Muscle layer of colon (tissue), 2 donors: ENCODE measurements around the gene ANKRD40.
"Not testable (repeated sequence)": the region's sequence is repeated elsewhere in the genome, so short reads cannot be mapped to it uniquely, and the experiment has no call there.

ENCODE experiments used
- H3K27ac ChIP-seq: one replicate; pipeline ENCODE4 v1.7.0; 2013; ENCODE audit warnings: low read depth, mild to moderate bottlenecking, low read length, moderate library complexity
- H3K27me3 ChIP-seq, 2 donors: one replicate each; pipeline ENCODE4 v1.7.0; 2013; ENCODE audit warnings: low read length in 2 of 2, mild to moderate bottlenecking in 2 of 2; ENCODE audit not compliant: insufficient read depth in 2 of 2, control insufficient read depth in 1 of 2
- H3K36me3 ChIP-seq: one replicate; pipeline ENCODE4 v1.7.0; 2013; ENCODE audit warnings: mild to moderate bottlenecking, low read length; ENCODE audit not compliant: insufficient read depth
- H3K4me1 ChIP-seq: one replicate; pipeline ENCODE4 v1.7.0; 2013; ENCODE audit warnings: mild to moderate bottlenecking, low read length; ENCODE audit not compliant: insufficient read depth
- H3K4me3 ChIP-seq, 2 donors: one replicate each; pipeline ENCODE4 v1.7.0; 2013; ENCODE audit warnings: low read length in 2 of 2, low read depth in 1 of 2, mild to moderate bottlenecking in 1 of 2, moderate library complexity in 1 of 2
- H3K9ac ChIP-seq: one replicate; pipeline ENCODE4 v1.7.0; 2013; ENCODE audit warnings: low read length
- H3K9me3 ChIP-seq: one replicate; pipeline ENCODE4 v1.7.0; 2013; ENCODE audit warnings: mild to moderate bottlenecking, low read length
- donor health status: abdominal sarcoma.
- donor health status: Adenocarcinoma of cecum.

ANKRD40 gene

DNA sequence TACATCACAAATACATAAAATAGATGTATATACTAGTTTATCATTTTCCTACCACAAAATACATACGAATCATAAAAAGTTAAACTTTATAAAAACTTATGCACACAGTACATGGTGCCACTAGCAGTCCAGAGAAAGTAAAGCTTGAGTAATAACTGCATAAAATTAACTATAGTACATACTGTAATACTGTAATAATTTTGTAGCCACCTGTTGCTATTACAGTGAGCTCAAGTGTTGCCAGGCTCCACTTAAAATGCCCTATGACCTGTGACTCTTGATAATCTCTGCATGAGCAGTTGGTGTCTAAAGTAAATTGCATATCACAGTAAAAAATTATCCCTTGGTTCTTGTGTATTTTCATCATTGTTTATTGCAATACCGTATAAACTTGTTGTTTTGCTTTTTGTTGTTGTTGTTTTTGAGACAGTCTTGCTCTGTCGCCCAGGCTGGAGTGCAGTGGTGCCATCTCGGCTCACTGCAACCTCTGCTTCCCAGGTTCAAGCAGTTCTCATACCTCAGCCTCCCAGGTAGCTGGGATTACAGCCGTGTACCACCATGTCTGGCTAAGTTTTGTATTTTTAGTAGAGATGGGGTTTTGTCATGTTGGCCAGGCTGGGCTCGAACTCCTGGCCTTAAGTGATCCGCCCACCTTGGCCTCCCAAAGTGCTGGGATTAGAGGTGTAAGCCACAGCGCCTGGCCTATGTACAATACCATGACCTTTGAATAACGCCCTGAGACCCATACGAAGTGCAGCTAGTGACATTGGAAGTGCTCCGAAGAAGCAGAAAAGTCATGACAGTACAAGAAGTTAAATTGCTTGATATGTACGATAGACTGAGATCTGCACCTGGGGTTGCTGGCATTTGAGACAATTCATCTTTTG is 18.3 kb upstream of the ANKRD40 start:
- Histone ChIP-seq H3K9me3 (no peaks in the 10 kb centered on the region), H3K27ac (no peak overlapping the region), H3K4me1 (peaks cover 68% of the 10 kb centered on the region), H3K36me3 (no peaks in the 10 kb centered on the region), H3K9ac (no peak overlapping the region), H3K27me3 (no peaks in the 10 kb centered on the region), H3K4me3 (no peak overlapping the region)

DNA sequence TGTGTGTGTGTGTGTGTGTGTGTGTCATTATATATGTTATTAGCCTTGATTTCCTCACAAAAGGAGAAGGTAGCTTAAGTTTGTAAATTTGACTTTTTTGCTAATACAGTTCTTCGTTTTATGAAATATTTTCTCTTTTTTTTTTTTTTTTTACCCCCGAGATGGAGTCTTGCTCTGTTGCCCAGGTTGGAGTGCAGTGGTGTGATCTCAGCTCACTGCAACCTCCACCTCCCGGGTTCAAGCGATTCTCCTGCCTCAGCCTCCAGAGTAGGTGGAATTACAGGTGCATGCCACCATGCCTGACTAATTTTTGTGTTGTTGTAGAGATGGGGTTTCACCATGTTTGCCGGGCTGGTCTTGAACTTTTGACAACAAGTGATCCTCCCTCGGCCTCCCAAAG is 16.9 kb upstream of the ANKRD40 start:
- H3K4me1 ChIP-seq: peaks cover 59% of the 10 kb centered on the region

GRCh38 chr17:50722746-50723145 is 15.0 kb upstream of the ANKRD40 start:
- Histone ChIP-seq H3K4me3 (no peak overlapping the region), H3K9me3 (no peaks in the 10 kb centered on the region), H3K4me1 (peaks cover 53% of the 10 kb centered on the region), H3K27ac (no peak overlapping the region), H3K27me3 (no peaks in the 10 kb centered on the region), H3K9ac (no peak overlapping the region), H3K36me3 (no peaks in the 10 kb centered on the region)

More for the DNA sequence above, 16.9 kb upstream of the ANKRD40 start:
- not testable (repeated sequence) for H3K4me3 ChIP-seq, H3K9ac ChIP-seq, H3K27ac ChIP-seq, H3K9me3 ChIP-seq, H3K27me3 ChIP-seq, H3K36me3 ChIP-seq

GRCh38 chr17:50721194-50722010 is 13.7 kb upstream of the ANKRD40 start:
- Histone ChIP-seq H3K36me3 (no peaks in the 10 kb centered on the region), H3K9me3 (no peaks in the 10 kb centered on the region), H3K9ac (peak overlapping the region; percentile 93), H3K27me3 (no peaks in the 10 kb centered on the region), H3K4me1 (peaks cover 46% of the 10 kb centered on the region), H3K27ac (no peak overlapping the region), H3K4me3 (peak overlapping the region; percentile 73 to 93)

DNA sequence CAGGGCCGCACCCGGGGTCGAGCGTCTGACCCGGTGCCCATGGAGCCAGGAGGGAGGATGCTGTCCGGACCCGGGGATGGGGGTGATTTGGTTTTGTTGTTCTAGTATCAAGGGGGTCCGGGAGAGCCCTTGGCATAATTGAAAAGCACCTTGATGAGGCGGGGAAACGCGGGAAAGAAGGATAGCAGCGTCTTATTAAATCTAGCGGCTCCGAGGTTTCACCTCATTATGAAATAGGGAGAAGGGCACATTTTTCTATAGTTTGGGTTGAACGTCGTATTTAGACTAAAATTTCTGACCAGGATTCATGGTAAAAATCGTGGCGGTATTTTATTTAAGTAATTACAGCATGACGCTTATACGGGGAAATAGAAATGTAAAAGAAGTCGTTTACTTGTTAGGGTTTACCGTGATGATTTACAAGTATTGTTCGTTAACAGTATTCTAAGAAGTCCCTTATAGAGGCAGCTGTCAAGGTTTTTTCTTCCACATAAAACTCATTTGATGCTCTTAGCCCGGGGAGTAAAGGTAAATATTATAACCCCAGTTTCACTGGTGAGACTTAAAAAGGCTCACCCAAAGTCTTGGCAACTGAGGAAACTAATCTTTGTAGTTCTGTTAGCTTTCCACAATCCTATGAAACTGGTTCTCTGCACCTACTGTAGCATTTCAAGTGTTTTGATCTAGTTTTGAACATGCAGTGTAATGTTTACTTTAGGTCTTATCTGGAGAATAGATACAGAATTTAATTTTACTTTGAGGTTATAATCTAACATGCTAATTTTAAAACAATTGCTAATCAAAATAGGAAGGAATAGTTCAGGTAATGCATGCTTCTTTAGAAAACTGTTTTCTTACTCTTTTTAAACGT is 12.4 kb upstream of the ANKRD40 start:
- Histone ChIP-seq H3K4me1 (peaks cover 38% of the 10 kb centered on the region), H3K9ac (peak overlapping the region; percentile 93), H3K36me3 (no peaks in the 10 kb centered on the region), H3K27me3 (no peaks in the 10 kb centered on the region), H3K4me3 (peak overlapping the region; percentile 73 to 93), H3K9me3 (no peaks in the 10 kb centered on the region), H3K27ac (peak overlapping the region; percentile 91)

DNA sequence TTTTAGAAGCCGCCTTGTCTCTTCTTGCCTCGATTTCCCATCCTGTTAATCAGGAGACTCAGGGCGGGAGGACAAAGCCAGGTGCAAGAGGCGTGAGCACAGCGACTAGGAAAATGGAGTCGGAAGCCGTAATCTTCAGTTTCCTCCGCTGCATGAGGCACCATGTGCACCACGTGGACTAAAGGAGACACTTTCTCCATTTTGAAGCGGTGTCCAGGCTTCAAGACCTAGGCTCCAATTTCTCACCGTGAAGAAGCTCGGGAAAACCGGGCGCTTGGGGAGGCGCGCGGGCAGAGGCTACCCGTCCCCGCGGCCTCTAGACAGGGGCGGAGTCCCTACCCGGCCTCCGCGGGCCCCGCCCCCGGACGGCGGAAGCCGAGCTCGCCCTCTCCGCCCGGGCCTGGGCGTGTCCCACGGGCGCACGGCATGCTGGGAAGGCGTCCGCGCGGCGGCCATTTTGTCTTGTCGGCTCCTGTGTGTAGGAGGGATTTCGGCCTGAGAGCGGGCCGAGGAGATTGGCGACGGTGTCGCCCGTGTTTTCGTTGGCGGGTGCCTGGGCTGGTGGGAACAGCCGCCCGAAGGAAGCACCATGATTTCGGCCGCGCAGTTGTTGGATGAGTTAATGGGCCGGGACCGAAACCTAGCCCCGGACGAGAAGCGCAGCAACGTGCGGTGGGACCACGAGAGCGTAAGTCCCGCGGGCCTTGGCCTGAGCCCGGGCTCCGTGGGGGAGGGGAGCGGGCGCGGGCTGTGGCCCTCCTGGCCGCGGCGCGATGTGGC is 11.6 kb upstream of the ANKRD40 start, which contains the start of gene LUC7L3:
LUC7L3 (plus strand) TSS at position 460 of the 780 bp plus-strand sequence; CDS start at position 590, 130 bp downstream.
- H3K9me3 ChIP-seq: no peaks in the 10 kb centered on the region
- peak within 1 kb of the TSS; percentile 91 for H3K27ac ChIP-seq
- H3K36me3 ChIP-seq: no peaks in the 10 kb centered on the region
- peak within 1 kb of the TSS; percentile 73 to 93 for H3K4me3 ChIP-seq
- H3K4me1 ChIP-seq: peaks cover 37% of the 10 kb centered on the region
- H3K9ac ChIP-seq: peak within 1 kb of the TSS; percentile 93
- no peaks in the 10 kb centered on the region for H3K27me3 ChIP-seq

DNA sequence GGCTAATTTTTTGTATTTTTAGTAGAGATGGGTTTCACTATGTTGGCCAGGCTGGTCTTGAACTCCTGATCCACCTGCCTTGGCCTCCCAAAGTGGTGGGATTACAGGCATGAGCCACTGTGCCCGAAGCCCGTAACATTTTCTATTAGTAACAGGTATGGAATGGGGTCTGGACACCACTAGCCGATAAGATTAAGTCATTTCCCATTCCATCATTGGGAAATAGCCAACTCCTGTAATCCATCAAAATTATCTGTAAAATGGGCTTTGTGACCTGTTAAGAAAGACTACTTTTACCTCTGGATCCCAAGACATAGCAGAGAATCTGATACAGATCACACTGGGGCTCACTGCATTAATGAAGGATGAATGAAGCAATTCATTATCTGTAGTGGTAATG is 7.8 kb upstream of the ANKRD40 start:
- Histone ChIP-seq H3K9ac (no peak overlapping the region), H3K36me3 (no peaks in the 10 kb centered on the region), H3K27me3 (no peaks in the 10 kb centered on the region), H3K9me3 (no peaks in the 10 kb centered on the region), H3K27ac (no peak overlapping the region), H3K4me3 (no peak overlapping the region), H3K4me1 (peaks cover 4% of the 10 kb centered on the region)

- Histone ChIP-seq H3K9ac (no peak overlapping the region), H3K27me3 (no peaks in the 10 kb centered on the region), H3K4me1 (peaks cover 16% of the 10 kb centered on the region), H3K36me3 (no peaks in the 10 kb centered on the region), H3K9me3 (no peaks in the 10 kb centered on the region), H3K4me3 (no peak overlapping the region), H3K27ac (no peak overlapping the region)
Measured at GRCh38 chr17:50712641-50713040, 4.9 kb upstream of the ANKRD40 start.

DNA sequence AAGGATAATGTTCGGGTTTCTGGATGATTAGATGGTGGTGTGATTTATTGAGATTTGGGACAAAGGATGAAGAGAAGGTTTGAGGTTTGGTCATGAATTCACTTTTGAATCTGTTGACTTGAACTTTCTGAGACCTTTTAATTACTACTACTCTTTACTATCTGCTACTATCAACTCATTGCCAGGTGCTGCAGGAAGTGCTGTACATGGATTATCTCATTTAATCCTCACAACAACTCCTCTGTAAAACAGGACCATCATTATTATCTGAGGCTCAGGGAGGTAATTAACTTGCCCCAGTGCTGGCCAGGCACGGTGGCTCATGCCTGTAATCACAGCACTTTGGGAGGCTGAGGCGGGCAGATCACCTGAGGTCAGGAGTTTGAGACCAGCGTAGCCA is 2.9 kb upstream of the ANKRD40 start:
- H3K4me1 ChIP-seq: peaks cover 22% of the 10 kb centered on the region
- H3K4me3 ChIP-seq: no peak overlapping the region
- no peaks in the 10 kb centered on the region for H3K36me3 ChIP-seq
- H3K9ac ChIP-seq: no peak overlapping the region
- no peaks in the 10 kb centered on the region for H3K9me3 ChIP-seq
- no peak overlapping the region for H3K27ac ChIP-seq
- H3K27me3 ChIP-seq: no peaks in the 10 kb centered on the region

GRCh38 chr17:50710025-50710424 is 2.3 kb upstream of the ANKRD40 start:
- H3K9ac ChIP-seq: no peak overlapping the region
- no peaks in the 10 kb centered on the region for H3K27me3 ChIP-seq
- no peak overlapping the region for H3K27ac ChIP-seq
- H3K4me3 ChIP-seq: no peak overlapping the region
- H3K9me3 ChIP-seq: no peaks in the 10 kb centered on the region
- H3K36me3 ChIP-seq: peaks cover 4% of the 10 kb centered on the region
- peaks cover 26% of the 10 kb centered on the region for H3K4me1 ChIP-seq
